ENCODE results near the gene MIA.
"Not testable (repeated sequence)": the region's sequence is repeated elsewhere in the genome, so short reads cannot be mapped to it uniquely, and the experiment has no call there.

The MIA gene

DNA sequence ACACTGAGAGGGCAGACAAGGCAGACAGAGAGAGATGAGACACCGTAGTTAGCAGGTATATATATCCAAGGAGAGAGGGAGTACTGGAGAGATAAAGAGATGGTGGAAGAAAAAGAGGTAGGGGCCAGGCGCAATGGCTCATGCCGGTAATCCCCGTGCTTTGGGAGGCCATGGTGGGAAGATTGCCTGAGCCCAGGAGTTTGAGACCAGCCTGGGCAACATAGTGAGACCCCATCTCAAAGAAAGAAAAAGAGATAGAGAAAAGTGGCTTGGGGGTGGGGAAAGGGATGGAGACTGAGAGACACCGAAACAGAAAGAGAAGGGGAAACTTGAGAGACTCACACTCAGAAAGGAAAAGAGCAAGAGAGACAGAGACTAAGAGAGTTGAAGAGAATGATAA, 5.3 kb downstream of the MIA start:
- DNase-seq (ENCODE audit: low read depth in 2 of 2), result no peak

DNA sequence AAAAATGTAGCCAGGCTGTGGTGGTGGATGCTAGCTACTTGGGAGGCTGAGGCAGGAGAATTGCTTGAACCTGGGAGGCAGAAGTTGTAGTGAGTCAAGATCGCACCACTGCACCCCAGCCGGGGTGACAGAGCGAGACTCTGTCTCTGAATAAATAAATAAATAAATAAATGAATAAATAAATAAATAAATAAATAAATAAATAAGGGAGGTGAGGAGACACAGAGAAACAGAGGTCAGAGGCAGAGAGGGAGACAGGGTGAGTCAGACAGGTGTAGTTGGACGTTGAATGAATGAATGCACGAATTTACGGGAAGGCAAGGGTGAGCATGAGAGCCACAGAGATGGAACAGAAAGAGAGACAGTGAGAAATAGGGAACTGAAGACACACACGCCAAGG, 5.8 kb downstream of the MIA start:
- no peak for DNase-seq (ENCODE audit: low read depth in 2 of 2)

DNA sequence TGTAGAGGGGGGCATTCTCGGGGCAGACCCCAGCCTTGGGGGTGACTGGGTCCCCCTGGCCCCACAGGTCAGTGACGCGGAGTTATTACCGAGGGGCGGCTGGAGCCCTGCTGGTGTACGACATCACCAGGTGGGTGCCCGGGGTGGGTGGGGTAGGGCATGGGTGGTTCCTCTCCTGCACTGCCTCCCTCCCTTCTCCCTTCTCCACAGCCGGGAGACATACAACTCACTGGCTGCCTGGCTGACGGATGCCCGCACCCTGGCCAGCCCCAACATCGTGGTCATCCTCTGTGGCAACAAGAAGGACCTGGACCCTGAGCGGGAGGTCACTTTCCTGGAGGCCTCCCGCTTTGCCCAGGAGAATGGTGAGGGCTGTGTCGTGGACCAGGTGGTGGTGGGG, 8.4 kb downstream of the MIA start:
- DNase-seq (ENCODE audit: low read depth in 2 of 2), result no peak

DNA sequence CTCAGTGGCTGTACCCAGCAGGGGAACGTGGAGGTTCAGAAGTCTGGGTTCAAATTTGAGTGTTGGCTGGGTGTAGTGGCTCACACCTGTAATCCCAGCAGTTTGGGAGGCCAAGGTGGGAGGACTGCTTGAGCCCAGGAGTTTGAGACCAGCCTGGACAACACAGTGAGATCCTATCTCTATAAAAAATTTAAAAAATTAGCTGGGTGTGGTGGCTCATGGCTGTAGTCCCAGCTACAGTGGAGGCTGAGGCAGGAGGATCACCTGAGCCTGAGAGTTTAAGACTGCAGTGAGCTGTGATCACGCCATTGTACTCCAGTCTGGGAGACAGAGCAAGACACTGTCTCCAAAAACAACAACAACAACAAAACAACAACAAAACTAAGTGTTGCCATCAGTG, 8.8 kb downstream of the MIA start:
- DNase-seq (ENCODE audit: low read depth in 2 of 2), result not testable (repeated sequence)

DNA sequence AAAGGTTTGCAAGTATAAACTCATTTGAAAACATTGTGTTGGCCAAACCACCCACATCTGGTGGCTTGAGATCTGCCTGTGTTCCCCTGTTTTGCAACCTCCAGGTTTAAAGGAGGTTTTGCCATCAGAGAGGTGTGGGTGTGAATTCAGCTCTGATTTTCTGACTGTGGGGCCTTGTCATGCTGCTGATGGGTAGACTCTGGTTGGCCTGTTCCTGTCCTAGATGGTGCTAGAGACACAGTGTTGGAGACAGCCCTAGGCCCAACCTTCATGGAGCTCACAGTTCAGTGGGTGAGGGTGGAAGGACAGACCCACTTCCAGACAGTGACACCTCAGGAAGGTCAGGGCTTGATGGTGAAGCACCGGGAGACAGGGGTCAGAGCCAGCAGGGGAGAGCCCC, 10.2 kb downstream of the MIA start:
- DNase-seq (ENCODE audit: low read depth in 2 of 2), result no peak

DNA sequence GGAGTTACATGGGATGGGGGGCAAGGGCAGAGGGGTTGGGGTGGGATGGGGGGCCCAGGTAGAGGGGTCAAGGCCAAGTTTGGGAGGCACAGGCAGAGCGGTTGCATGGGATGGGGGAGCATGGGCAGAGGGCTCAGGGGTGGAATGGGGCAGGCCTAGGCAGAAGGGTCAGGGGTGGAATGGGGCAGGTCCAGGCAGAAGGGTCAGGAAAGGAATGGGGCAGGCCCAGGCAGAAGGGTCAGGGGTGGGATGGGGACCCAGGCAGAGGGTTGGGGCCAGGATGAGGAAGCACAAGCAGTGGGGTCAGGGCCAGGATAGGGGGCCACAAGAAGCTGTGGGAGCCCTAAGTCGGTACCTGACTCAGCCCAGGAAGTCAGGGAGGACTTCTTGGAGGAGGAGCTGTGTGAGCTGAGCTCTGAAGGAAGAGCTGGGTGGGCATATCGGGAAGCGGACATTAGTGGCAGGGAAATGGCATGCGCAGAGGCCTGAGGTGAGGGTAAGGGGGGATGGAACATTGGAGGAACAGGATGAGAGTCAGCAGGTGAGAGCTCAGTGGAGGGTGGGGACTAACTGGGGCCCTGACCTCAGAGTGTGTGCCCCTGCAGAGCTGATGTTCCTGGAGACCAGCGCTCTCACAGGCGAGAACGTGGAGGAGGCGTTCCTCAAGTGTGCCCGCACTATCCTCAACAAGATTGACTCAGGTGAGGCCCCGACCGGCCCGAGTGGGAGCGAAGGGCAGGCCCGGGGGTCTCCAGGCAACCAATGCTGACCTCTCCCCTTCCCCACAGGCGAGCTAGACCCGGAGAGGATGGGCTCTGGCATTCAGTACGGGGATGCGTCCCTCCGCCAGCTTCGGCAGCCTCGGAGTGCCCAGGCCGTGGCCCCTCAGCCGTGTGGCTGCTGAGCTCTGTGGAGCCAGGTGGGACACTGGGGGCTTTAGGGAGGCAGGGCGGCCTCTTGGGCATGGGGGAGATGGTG, 11.0 kb downstream of the MIA start:
- DNase-seq (ENCODE audit: low read depth in 2 of 2), result no peak

DNA sequence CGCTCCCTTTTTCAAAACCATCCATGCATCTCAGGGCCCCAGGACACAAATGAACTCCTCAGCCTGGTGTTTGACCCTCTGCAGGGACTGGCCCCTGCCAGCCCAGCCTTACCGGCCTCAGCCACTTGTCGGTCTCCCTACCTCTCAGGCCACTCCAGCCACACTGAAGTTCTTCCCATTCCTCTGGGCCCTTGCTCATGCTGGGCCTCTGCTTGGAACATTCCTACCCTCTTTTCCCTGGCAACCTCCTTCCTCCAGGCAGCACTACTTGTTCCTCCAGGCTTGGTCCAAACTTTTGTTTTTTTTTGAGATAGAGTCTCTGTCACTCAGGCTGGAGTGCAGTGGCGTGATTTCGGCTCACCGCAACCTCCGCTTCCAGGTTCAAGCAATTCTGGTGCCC, 16.0 kb downstream of the MIA start:
- DNase-seq (ENCODE audit: low read depth in 2 of 2), result no peak

DNA sequence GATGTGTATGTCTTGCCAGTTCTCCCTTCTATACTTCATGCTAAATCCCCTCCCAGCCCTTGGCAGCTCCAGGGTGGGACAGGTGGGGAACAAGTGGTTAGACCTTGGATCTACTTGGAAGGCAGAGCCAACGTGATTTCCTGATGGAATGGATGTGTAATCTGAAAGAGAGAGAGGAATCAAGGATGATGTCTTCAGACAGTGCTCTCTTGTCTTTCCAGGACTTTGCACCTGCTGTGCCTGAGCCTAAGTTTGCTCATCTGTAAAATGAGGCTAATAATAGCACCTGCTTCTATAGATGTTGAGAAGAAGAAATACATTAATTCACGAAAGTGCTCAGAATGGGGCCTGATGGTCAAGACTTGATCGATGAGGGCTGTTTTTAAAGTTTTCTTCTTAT, 16.7 kb downstream of the MIA start:
- DNase-seq (ENCODE audit: low read depth in 2 of 2), result no peak

DNA sequence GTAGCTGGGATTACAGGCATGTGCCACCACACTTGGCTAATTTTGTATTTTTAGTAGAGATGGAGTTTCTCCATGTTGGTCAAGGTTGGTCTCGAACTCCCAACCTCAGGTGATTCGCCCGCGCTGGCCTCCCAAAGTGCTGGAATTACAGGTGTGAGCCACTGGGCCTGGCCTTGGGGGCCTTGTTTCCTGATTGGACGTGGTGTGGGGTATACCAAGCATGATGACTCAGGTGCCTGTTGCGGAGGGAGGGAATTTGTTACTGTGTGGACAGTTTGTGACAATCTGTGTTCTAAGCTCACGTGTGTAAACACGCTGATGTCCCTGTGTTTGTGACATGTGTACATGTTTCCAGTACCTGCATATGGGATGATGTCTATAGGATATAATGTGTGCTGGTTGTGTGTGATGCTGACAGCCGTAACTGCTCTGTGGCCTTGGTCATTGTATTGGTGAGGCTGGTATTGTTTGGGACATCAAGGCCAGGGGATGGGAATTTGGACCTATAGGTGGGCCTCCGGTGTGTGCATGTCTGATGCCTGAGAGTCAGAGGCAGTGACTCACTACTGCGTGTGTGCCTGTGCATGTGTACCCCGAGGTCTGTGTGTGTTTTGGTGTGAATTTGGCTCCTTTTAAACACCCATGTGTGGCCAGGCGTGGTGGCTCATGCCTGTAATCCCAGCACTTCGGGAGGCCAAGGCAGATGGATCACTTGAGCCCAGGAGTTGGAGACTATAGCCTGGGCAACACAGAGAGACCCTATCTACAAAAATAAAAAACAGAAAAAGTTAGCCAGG, 22.0 kb downstream of the MIA start:
- no peak for DNase-seq (ENCODE audit: low read depth in 2 of 2)

DNA sequence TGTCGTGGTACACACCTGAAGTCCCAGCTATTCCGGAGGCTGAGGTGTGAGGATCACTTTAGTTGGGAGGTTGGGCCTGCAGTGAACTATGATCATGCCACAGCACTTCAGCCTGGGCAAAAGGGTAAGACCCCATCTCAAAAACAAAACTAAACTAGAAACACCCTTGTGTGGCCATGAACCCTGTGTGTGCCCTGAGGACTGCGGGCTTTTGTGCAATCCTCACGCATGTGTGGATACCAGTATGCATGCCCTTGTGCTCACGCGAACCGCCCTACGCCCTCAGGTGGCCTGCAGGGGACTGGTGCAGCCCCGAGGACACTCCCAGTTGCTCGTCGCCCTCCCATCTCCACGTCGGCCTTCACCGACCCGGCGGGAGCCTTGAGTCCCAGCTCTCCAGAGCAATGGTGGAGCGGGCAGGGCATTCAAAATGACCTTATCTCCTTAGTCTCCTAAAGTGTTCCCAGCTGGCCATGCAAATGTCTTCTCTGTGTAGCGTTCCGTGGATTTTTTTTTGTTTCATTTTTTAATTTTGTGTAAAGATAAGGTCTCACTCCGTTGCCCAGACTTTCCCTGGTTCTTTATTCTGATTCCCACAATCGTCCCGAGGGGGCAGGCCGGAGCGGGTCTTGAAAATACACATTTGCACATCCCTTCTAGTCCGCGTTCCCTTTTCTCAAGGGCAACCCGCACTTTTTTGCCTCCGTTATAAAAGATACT, 22.8 kb downstream of the MIA start:
- DNase-seq (ENCODE audit: low read depth in 2 of 2), result no peak

DNA sequence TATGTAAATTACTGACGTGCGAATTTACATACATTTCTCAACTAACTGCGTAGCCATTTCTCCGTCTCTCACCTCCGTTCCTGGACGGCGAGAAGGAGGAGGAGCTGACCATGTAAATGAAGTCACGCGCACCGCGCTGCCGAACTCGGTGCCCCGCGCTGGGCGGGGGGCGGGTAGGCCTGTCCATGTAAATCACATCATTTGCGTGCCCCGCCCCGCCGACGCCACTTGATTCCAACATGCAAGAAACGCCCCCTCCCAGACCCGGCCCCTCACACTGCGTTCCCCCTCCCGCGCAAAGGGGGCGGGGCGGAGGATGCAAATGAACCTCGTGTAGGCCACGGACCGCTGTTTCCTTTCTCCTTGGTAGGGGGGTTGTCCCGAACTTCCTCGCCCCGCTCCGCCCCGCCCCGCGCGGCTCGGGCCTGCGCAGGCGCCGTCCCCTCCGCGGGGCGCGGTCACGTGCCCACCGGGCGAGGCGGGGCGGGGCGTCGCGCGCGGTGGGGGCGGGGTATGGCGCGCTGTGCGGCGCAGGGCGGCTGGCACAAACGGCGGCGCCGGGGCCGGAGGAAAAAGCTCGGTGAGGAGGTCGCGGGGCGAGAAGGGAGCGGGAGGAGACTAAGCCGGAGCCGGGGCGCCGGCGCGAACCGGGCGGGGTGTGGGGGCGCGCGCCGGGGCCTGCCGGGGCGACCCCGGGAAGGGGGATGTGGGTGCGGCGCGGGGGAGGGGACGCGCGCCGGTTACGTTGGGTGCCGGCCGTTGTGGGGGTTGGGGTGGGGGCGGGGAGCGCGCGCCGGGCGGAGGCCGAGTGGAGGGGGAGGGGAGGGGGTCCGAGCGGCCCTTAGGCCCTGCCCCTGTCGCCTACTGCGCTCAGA, 23.6 kb downstream of the MIA start, which contains the start of gene EGLN2:
TSS of gene EGLN2 (plus strand) at position 509 of the 875 bp plus-strand sequence. CDS start 1,382 bp downstream, outside the sequence.
- DNase-seq (ENCODE audit: low read depth in 2 of 2), result peak; percentile 100

DNA sequence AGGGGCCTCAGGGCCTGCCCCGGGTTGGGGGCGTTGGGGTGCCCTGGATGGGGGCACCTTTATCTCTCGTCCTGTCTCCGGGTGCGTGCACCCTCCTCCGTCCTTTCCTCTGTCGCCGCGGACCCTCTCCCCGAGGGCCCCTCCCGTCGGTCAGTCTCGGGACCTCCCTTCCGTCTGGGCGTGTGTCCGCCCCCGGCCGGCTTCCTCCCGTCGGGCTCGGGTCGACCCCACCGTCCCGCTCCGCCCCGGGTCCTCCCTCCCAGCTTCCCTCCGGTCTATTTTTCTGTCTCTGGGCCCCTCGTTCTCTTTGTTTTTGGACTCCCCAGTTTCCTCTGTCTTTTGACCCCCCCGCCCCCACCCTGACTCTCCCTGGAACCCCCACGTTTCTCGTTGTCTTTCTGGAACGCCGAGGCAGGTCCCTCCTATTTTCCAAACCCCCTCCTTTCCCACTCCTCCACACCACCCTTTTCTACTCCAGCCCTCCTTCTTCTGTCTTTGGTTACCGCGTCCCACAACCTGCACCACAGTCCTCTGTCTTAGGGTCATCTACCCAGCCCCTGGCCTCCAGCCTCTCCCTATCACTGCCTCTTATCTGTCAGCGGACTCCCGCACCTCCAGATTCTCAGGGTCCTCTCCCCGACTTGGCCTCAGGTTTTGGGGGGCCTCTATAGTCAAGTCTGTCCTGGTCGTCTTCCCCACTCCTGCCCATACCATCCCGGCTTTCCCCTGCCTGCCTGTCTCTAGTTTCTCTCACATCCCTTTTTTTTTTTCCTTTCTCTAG, 24.4 kb downstream of the MIA start:
- no peak for DNase-seq (ENCODE audit: low read depth in 2 of 2)

DNA sequence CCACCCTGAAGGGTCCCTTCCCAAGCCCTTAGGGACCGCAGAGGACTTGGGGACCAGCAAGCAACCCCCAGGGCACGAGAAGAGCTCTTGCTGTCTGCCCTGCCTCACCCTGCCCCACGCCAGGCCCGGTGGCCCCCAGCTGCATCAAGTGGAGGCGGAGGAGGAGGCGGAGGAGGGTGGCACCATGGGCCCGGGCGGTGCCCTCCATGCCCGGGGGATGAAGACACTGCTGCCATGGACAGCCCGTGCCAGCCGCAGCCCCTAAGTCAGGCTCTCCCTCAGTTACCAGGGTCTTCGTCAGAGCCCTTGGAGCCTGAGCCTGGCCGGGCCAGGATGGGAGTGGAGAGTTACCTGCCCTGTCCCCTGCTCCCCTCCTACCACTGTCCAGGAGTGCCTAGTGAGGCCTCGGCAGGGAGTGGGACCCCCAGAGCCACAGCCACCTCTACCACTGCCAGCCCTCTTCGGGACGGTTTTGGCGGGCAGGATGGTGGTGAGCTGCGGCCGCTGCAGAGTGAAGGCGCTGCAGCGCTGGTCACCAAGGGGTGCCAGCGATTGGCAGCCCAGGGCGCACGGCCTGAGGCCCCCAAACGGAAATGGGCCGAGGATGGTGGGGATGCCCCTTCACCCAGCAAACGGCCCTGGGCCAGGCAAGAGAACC, 25.1 kb downstream of the MIA start:
- no peak for DNase-seq (ENCODE audit: low read depth in 2 of 2)

DNA sequence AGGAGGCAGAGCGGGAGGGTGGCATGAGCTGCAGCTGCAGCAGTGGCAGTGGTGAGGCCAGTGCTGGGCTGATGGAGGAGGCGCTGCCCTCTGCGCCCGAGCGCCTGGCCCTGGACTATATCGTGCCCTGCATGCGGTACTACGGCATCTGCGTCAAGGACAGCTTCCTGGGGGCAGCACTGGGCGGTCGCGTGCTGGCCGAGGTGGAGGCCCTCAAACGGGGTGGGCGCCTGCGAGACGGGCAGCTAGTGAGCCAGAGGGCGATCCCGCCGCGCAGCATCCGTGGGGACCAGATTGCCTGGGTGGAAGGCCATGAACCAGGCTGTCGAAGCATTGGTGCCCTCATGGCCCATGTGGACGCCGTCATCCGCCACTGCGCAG, 25.7 kb downstream of the MIA start:
- no peak for DNase-seq (ENCODE audit: low read depth in 2 of 2)

DNA sequence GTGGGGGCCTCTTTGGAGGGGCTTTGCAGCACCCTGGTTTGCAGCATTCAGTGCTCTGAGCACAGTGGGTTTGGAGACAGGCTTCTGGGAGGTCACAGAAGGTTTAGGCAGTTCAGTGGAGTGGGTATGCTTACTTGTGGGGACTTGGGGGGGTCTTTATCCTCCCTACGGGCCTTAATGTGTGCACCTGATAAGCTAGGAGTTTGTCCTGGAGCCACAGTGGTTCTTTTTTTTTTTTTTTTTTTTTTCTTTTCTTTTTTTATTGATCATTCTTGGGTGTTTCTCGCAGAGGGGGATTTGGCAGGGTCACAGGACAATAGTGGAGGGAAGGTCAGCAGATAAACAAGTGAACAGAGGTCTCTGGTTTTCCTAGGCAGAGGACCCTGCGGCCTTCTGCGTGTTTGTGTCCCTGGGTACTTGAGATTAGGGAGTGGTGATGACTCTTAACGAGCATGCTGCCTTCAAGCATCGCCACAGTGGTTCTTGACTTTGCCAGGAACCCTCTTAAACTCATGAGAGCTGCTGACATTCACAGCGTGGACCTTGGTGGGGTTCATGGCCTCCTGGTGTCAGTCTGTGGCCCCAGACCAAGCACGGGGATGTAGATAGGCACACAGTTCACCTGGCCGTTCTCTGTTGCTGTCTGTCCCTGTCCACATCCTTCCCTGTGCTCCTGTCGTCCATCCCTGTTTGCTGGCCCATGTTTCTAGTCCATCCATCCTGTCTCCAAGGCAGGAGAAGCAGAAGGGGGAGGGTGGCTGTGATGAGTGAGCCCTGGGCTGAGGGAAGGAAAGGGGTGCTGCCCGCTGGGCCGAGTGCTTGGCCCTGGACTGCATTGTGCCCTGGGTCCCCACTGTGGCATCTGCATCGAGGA, 26.3 kb downstream of the MIA start:
- no peak for DNase-seq (ENCODE audit: low read depth in 2 of 2)

DNA sequence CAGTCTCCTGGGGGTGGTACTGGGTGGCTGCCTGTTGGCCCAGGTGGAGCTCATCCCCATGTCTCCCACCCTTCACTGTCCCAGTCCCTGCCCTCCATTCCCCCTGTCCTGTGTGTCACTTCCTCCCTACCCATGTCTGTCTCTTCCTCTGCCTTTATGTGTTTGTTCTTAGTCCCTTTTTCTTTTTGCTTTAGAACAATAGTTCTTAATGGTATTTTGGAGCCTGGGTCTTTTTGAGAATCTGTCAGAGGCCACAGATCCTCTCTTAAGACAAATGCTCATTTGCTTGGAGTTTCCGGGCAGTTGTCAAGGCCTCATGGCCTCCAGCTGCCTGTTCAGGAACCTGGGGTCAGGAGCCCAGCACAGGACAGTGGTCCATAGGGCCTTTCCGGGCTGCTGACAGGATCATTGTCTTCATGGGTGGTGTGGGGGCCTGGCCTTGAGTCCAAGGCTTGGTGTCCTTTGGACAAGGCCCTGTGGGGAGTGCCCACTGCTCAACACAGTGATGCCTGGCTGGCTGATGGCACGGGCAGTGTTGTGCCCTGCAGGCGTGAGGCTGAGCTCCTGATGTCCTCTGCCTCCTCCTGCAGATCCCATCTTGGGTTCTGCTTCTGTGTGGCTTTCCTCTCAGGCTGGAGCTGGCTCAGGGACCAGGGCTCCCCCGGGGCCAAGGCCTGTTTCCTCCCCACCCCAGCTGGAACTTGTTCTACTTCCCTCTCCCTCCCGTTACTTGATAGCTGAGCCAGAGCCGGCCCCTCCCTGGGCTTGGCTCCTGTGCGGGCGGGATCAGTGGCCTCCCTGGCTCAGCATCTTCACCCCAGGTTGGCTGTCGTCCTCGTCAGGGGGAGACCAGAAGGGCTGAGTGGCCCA, 27.2 kb downstream of the MIA start:
- DNase-seq (ENCODE audit: low read depth in 2 of 2), result no peak

DNA sequence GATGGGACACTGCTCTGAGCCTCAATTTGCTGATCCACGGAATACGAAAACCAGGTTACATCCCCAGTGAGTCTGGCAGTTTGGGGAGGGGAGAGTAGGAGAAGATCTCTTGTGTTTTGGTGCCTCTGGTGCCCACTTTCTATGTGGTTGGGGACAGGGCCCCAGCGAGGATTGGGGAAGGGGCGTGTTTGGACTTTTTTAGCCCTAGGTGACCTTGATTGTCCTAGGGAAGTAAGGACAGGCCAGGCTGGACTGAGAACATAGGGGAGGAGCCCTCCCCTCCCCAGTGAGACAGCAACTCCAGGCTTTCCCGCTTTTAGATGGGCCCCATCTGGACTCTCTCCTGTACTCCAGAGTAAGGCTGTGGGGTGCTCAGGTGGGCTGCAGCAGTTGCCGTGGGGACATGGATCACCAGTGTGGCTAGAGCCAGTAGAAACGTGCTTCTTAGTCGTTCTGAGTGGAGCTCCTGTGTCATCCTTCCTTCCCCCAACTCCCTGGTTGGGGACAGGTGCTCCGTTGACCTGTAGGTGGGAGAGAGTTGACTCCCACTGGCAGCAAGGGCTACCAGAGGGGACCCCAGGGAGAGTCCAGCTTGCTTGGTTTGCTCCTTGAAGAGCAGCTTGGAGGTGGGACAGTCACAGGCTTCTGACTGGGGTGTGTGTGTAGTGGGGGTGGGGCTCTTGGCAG, 28.0 kb downstream of the MIA start:
- DNase-seq (ENCODE audit: low read depth in 2 of 2), result no peak
